CD4-positive, alpha-beta T cell treated with Interleukin-15 for 4 hours (primary cell): ENCODE measurements around the gene DET1.
"Not testable (repeated sequence)": the region's sequence is repeated elsewhere in the genome, so short reads cannot be mapped to it uniquely, and the experiment has no call there.

ENCODE experiments used
- DNase-seq: peaks from one replicate; pipeline ENCODE4 v3.0.0-alpha.2; 2020; ENCODE audit warnings: low spot score

Gene DET1

DNA sequence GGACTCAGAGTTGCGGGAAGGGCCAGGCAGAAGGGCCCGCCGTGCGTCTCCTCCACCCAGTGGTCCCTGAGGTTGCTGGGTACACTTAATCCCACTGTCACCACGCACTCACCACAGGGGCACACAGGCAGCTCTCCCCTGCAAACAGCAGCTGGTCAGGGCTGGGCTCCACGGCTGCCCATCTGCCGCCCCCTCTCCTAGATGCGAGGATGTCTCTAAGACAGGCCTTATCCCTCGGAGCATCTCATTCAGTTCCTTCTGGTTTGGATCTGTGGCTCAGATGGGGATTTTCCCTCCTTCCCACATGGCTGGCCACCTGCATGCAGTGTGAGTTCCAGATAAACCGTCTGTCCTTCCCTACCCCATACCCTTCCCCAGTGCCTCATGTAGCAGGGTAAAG is 52.6 kb downstream of the DET1 start:
- DNase-seq, result no peak

DNA sequence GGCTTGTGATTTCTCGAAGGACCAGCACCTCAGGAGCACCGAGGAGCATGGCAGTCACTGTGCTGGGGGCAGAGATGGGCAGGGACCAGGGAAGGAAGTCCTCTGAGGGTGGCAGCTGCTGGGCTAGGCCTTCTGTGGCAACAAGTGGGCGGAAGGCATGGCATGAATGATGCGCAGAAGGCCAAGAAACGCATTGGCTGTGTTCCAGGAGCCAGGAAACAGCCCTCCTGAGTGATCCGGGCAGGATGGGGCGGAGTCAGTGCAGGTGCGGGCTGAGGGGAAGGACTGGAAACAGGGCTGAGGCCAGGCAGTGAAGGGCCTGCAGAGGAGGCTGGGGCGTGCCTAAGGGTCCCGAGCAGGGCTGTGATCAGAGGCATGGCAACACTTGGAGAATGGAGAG is 55.3 kb downstream of the DET1 start:
- DNase-seq, result no peak

DNA sequence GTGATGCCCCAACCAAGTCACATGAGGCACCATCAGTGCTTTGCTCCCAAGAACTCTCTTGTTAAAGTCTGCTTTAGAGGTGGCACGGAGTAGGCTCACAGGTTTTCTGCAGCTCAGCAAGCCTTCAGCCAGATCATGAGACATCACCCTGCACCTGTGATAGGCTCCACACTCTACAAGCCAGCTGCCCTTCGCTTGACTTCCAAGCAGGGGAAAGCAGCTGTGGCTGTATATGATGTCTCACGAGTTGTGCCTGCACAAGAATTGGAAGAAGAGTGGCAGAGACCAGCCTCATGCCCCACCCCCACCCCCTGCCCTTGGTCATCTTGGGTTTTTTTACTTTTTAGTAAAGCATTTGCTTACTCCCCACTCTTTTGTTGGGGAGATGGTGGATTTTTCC is 56.4 kb downstream of the DET1 start:
- DNase-seq, result no peak

DNA sequence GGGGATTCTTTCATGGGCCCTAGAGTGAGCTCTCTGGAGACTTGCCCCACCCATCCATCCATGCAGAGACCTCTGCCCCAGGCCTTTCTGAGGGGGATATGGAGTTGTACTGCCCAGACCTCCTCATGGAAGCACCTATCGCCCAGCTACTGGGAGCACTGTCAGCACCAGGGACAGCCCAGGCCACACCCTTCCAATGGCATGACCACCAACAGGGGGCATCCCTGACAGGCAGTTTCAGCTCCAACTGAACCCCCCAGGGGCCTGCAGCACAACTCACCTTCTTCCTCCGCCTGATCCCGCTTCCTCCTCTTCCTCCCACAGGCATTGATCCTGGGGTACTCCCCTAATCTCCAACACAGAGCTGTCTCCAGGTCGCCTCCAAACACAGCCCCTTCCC is 57.2 kb downstream of the DET1 start:
- no peak for DNase-seq

DNA sequence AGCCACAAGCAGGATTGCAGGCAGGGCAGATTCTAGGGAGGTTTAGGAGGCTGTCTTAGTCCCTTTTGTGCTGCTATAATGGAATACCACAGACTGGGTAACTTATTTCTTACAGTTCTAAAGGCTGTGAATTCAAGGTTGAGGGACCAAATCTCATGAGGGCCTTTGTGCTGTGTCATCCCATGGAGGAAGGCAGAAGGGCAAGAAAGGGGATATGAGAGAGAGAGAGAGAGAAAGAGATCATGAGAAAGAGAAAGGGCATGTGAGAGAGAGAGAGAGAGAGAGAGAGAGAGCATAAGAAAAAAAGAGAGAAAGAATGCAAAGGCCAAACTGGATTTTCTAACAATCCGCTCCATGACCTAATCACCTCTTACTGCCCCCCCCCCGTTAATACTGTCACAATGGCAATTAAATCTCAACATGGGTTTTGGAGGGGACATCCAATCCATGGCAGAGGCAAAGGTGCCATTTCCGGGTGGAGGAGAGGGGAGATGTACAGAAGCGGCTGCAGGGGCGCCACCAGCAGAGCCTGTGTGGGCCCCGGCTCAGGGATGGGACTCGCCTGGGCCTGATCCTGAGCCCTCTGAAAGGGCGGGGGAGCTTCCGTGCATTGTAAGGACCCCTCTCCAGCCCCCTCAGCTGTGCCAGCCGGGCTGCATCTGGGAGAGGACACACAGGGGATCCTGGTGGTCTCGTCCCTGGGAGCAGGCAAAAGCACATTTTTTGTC is 58.5 kb downstream of the DET1 start:
- DNase-seq, result no peak

DNA sequence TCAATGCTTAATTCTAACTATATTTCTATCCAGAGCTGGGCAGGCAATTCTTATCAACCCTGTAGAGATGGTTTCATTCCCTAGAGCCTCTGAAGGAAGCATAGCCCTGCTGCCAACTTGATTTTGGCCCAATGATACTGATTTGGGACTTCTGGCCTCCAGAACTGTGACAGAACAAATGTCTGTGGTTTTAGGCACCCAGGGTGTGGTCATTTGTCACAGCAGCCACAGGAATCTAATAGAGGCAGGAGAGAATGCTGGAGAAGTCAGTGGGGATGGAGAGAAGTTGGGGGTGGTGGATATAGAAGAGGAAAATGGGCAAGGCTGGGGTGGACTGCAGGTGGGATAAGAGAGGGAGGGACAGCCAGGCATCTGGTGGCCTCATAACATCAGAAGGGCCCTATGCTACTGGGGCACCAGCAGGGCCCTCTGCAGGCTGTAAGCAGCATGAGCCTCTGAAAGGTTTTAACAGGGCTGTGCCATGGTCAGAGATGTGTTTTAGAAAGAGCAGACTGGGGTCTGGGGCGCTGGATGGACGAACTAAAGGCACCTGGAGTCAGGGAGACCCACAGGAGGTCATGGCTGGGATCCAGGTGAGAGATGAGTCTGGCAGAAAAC is 59.2 kb downstream of the DET1 start:
- DNase-seq, result no peak

DNA sequence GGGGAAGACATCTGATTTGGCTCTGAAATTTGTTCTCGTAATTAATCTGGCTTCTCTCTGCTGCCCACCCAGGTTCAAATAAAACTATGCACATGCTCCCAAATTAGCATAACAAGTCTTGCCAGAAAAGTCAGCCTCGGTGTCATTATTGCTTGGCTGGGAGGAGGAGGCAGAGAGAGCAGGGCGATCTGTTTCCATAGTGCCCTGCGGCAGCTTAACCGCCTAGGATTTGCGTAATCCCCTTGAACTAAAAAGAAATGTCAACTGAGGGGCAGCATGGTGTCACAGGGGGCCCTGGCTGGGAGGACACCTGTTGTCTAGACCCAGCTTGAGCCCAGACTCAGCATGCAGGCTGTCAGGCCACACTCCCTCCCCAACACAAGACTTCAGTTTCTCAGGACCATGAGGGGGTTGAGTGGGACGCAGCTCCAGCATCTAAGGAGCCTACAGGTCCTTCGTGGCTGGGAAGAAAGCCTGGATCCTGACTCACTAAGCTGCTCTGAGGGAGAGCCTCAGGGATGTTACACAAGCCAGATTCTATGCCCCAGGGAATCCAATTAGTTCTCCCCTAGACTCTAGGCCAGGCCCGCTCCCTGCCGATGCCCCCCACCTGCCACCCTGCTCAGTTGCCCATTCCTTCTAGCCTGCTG is 61.7 kb downstream of the DET1 start:
- no peak for DNase-seq

DNA sequence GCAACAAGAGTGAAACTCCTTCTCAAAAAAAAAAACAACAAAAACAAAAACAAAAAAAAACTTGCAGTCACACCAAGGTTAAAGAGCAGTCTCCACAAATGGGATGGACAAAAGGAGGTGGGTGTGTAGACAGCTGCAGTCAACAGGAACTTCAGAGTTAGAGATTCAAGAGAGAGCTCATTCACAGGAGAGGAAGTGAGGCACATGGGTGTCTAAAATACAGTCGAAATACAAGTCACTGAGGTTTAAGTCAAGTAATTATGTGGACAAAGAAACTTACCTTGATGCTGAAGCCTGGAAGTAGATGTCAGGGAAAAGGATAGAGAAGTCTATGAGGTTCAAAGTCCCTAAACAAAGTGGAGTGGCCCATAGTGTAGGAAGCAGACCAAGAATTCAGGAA is 64.2 kb downstream of the DET1 start:
- DNase-seq, result no peak

DNA sequence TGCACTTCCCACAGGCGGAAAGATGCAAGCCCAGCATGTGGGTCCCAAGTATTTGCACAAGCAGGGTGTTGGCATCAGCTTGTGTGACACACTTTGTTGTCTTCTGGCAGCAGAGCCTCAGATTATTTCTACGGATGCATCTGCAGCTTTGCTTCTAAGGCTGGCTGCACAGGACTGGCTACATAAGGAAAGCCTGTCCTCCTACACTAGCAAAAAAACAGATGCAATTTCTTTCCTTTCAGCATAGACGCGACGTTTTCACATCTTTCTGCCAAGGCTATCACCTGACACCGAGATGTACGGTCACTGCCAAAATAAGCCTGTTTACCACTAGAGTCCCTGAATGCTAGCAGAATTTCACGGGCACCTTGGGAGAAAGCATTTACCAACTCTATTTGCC is 65.5 kb downstream of the DET1 start:
- DNase-seq, result no peak

DNA sequence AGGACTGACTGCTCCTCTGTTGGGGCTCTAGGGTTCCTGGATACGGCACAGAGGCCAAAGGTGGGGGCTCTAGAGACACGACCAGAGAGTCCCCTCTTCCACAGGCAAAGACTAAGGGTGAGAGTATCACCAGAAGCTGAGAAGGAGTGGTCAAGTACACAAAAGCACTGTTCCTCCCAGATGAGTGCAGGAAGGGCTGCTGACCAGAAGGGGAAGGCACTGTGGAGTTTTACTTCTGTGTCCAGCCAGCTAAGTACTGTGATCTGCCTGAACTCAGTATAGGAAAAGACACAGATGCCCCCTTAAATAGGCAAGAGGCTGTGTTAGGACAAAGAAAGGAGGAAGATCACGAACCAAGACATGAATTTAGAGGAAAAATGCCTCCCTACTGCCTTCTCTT is 67.3 kb downstream of the DET1 start:
- DNase-seq, result no peak

DNA sequence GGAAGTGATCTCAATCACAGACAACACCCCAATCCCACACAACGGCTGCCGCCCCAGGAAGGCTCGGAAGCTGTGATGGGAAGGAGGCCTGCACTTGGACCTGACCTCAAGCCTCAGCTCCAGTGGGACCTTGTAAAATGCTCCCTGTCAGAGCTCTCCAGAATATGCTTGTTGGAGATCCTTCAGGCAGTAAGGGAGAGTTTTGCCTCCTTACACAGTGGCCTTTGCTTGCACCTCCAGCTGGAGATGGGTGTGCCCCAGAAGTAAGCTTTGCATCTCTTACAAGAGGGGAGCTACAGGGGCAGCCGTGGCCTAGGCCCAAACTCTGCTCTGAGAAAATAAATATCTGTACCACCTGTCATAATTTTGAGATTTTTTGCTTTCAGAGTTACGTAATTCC is 68.6 kb downstream of the DET1 start:
- DNase-seq, result no peak

DNA sequence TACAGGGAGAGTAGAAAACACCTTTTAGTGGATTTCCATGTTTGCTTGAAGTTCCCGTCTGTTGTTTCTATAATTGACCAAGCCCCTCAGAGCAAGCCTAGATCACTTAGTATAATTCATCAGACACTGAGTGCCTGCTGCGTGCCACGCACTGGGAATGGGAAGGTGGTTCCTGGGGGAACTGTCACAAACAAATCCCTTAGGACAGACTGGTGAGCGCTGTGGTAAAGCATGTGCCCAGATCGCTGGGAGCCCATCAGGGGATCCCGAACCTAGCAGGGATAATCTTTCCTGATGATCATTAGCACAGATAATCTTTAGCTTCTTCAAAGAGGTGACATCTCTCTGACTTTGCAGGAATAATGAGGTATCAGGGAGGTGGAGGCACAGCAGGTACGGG is 69.4 kb downstream of the DET1 start:
- DNase-seq, result no peak

DNA sequence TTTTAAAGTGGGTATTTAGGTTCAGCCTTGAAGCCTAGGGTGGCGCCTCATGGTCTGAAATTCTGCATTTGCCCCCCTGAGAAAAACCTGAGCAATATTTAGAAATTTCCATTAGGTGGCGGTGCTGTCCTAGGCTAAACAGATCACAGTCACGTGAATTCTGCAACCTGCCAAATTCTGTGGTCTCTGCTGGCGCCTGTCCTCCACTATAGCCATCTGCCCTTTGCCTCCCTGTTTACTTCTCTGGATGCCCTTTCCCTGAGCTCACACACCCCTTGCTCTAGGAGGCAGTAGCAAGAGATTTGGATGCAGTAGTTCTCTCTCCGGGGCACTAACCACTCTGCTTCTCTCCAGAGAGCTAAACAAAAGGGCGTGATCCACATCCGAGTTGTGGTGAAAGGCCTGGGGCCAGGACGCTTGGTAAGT is 69.8 kb downstream of the DET1 start:
- peak; percentile 28 for DNase-seq

DNA sequence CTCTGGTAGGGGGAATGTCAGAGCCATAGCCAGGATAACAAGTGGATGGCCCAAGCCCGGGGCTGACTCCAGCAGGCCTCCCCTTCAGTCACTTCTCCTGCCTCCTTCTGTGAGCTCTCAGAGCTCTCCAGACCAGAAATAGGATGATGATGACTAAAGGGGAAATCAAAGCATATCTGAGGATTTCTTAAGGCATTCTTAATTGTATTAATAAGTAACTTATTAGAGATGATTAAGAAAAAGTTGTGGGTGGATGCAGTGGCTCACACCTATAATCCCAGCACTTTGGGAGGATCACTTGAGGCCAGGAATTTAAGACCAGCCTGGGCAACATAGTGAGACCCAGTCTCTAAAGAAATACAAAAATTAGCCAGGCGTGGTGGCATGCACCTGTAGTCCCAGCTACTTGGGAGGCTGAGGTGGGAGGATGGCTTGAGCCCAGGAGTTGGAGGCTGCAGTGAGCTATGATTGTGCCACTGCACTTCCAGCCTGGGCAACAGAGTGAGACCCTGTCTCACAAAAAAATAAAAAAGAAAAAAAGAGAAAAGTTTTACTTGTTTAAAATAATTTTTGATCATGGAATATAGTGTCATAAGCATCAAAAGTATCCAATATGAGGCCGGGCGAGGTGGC is 72.7 kb downstream of the DET1 start:
- DNase-seq, result not testable (repeated sequence)

DNA sequence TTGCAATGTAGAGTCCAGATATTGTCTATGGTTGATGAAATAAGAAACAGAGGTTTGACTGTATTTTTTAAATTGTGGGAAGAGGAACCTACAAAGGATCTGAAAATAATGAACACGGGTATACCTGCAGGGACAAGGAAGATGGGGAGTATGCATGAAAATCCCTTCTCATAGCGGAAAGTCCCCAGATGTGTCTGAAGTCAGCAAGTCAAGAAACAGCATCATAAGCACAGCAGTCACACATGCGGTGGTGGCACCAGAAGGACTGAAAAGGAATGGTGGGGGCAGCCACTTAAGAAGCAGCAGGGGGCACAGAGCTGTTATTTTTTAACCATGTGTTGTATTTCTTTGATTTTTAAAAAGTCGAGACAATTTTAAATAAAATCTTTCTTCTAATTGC is 74.3 kb downstream of the DET1 start:
- no peak for DNase-seq

DNA sequence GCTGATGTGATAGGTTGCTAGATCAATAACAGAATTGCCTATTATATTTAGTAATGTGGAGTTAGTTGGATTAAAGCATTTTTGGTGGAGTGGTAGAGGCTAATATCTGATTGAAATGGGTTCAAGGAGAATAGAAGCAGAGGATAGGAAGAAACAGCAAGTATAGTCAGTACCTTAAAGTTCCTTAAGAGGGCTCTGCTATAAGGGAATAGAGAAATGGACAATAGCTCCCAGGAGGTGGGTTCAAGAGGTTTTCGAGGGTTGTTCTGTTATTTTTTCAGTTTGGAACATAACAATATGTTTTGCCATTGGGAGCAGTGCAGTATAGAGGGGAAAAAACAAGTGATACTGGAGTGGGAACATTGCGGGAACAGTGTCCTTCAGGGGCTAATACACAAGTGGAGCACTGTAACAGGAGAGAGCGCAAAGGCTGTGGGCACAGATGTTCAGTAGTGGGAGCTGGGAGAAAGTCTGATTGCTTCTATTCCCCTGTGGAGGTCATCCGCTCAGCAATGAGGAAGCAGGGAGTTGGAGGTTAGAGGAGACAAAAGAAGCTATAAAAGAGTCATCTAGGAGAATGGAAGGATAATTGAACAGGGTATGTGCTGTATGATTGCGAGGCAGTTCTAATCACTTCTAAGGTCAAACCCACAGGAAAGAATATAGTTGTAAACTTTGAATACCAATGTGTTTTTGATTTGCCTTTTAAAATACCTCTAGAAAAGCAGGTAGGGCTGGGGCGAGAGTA is 75.7 kb downstream of the DET1 start:
- no peak for DNase-seq

DNA sequence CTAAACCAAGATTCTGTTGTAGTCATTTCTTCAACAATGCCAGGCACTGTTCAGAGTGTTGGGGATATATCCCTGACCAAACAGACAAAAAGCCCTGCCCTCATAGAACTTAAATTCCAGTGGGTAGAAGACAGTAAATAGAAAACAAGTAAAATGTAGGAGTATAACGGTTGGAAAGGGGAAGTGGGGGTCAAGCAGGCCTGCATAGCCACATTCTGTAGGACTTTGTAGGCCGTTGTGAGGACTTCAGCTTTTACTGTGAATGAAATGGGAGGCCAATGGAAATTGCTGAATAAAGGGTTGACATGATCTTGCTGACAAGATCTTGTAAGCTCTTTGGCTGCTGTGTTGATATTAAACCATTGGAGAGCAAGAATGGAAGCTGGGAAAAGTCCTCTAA is 77.2 kb downstream of the DET1 start:
- no peak for DNase-seq

DNA sequence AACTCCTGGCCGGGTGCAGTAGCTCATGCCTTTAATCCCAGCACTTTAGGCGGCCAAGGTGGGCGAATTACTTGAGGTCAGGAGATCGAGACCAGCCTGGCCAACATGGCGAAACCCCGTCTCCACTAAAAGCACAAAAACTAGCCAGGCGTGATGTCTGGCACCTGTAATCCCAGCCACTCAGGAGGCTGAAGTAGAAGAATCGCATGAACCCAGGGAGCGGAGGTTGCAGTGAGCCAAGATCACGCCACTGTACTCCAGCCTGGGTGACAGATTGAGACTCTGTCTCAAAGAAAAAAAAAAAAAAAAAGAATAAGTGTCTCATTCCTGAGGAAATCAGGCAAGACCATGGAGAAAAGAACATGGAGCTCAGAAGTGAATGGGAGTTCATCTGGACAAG is 77.8 kb downstream of the DET1 start:
- not testable (repeated sequence) for DNase-seq

DNA sequence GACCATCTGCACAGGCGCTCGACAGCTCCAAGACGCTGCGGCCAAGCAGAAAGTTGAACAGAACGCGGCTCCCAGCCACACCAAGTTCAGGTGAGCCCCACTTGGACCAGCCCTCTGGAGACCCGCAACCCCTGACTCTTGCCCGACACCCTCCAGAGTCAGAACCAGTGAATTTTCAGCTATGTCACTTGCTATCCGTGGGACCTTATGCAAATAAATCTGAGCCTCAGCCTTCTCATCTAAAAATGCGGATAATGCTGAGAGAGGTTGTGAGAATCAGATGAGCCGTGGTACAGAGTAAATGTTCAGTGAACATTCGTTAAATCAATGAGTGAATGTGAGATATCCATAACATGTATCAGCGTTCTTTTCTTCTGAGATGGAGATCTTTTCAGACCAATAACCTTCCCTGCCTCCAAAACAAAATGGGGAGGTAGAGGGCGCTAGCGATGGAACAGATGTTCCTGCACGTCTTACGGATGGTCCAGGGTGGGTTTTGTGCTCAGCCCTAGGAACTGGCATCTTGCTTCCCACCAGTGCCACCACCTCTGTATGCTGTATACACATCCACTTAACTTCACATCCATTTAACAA is 78.4 kb downstream of the DET1 start:
- peak; percentile 2 for DNase-seq

DNA sequence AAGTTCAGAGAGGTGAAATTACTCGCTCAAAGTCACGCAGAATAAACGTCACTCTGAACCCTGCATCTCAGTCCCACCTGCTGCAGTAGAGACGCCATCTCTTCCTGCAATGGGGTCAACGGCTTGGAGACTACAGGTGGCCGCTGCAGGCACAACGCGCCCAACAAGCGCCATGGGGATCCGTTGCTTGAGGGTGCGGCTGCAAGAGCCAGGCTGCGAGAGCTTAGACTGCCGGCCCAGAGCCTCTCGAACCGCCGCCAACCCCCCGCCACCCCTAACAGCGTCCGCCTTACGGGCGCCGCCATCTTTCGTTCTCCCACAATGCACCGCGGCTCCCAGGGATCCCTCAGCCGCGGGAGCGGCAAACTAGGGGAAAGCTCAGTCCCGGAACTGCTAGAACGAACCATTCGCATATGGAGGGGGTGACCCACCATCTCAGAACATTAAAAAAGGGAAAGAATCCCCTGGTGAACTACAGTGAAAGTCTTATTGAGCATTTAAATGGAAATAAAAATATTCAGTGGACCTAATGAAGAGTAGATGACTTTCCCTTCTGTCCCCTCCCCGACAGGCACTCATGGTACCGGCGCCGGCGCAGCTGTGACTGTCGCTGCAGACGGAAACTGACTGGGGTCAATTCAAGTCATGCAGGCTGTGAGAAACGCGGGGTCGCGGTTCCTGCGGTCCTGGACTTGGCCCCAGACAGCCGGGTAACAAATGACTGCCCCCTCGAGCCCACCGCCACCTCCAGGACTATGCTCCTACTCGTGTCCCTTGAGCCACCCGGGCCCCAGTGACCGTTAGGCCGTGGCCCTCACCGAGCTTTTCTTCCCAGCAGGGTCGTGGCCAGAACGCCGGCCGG is 79.2 kb downstream of the DET1 start, which contains the start of the genes MRPL46 and MRPS11:
MRPL46 (minus strand) TSS at position 316 of the 862 bp plus-strand sequence; CDS start at position 305, 11 bp downstream.
MRPS11 (plus strand) TSS at position 636 of the 862 bp plus-strand sequence; CDS start at position 646, 10 bp downstream.
- DNase-seq, result peak; percentile 90
